T-helper 1 cell treated with Interleukin-12 subunit alpha and Interleukin-12 subunit beta and Interleukin-4 antibody, amounts not matched to agents 30 μg/mL and 1 μg/mL, for 36 hours (primary cell): ENCODE measurements around the gene SOCS2.

Source experiments
- H3K27ac Mint-ChIP-seq: one replicate; pipeline ENCODE4 v1.8.0; 2021; ENCODE audit warnings: mild to moderate bottlenecking, mixed read lengths
- H3K27me3 Mint-ChIP-seq: one replicate; pipeline ENCODE4 v1.8.0; 2021; ENCODE audit warnings: low read depth, mixed read lengths
- H3K36me3 Mint-ChIP-seq: one replicate; pipeline ENCODE4 v1.8.0; 2021; ENCODE audit warnings: low read depth, mixed read lengths
- H3K4me1 Mint-ChIP-seq: one replicate; pipeline ENCODE4 v1.8.0; 2021; ENCODE audit warnings: low read depth, mixed read lengths
- H3K4me3 Mint-ChIP-seq: one replicate; pipeline ENCODE4 v1.8.0; 2021; ENCODE audit warnings: mild to moderate bottlenecking, moderate library complexity, mixed read lengths
- H3K9me3 Mint-ChIP-seq: one replicate; pipeline ENCODE4 v1.8.0; 2021; ENCODE audit warnings: mixed read lengths

Gene SOCS2

DNA sequence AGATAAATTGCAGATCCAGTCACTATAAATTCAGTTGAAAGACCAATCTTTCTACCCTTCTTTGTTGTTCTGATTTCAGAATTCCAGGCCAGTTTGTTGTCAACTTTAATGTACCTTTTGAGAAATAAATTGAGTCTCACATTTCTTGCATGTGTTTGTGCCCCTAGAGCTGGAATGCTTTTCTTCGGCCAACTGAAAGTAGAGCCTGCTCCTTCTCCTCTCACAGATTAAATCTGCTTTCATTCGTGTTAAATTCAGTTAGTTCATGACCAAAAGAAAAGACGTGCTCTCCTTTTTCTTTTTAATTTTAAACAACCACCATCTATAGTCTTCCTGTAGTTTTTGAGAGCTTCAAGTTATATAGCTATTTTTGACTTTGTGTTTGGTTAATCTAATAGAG lies 22.9 kb downstream of the SOCS2 start:
- H3K36me3 Mint-ChIP-seq = no peaks in the 10 kb centered on the region
- H3K9me3 Mint-ChIP-seq = no peaks in the 10 kb centered on the region
- H3K27me3 Mint-ChIP-seq = peaks cover 41% of the 10 kb centered on the region
- H3K27ac Mint-ChIP-seq = no peak overlapping the region
- H3K4me3 Mint-ChIP-seq = no peak overlapping the region
- peaks cover 22% of the 10 kb centered on the region for H3K4me1 Mint-ChIP-seq

DNA sequence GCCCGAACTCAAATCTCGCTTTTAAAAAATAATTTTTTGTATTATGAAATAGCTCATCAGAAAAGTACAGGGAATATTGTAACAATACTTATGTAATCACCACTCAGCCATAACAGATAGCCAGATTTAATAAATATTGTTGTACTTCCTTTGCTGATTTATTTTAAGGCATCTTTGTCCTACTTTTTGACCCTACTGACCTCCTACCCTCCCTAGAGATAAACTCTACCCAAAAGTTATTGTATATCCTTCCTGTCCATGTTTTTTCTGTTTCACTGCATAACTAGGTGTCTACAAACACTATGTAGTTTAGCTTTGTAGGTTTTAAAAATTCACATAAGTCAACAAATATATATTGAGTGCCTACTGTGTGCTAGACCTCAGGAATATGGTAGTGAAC lies 25.1 kb downstream of the SOCS2 start:
- Mint-ChIP-seq H3K4me3 (no peak overlapping the region), H3K27me3 (peaks cover 29% of the 10 kb centered on the region), H3K36me3 (no peaks in the 10 kb centered on the region), H3K9me3 (no peaks in the 10 kb centered on the region), H3K27ac (no peak overlapping the region), H3K4me1 (peaks cover 8% of the 10 kb centered on the region)

DNA sequence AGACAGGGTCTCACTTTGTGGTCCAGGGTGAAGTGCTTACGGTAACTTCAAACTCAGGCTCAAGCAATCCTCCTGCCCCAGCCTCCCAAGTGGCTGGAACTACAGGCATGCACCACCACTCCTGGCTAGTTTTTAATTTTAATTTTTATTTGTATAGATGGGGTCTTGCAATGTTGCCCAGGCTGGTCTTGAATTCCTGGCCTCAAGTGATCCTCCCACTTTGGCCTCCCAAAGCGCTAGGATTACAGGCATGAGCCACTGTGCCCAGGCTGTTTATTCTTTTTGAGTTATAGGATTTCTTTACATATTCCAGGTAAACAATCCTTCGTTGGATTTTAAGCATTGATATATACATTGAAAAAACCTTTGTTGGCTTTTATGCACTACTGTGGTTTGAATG lies 26.7 kb downstream of the SOCS2 start:
- Mint-ChIP-seq H3K4me1 (peaks cover 7% of the 10 kb centered on the region), H3K9me3 (no peaks in the 10 kb centered on the region), H3K36me3 (no peaks in the 10 kb centered on the region), H3K27ac (no peak overlapping the region), H3K27me3 (peaks cover 18% of the 10 kb centered on the region), H3K4me3 (no peak overlapping the region)

DNA sequence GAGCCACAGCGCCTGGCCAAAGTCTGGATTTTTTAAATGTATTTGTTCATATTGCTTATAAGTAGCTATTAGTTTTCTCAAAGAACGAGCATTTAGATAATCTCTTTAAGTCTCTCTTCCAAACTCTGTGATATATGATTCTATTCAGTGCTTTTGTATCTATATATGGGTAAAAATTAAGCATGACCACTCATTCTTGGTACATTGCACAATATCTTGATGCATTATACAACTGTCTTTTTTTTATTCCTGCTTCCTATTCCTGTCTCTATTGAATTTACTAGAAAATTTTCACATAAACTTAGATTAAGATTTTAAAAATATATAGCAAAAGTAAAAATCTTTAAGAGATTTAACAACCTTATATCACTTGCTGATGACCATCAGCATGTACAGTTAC lies 29.1 kb downstream of the SOCS2 start:
- Mint-ChIP-seq H3K27me3 (peaks cover 12% of the 10 kb centered on the region), H3K4me1 (peaks cover 5% of the 10 kb centered on the region), H3K4me3 (no peak overlapping the region), H3K27ac (no peak overlapping the region), H3K9me3 (no peaks in the 10 kb centered on the region), H3K36me3 (no peaks in the 10 kb centered on the region)

DNA sequence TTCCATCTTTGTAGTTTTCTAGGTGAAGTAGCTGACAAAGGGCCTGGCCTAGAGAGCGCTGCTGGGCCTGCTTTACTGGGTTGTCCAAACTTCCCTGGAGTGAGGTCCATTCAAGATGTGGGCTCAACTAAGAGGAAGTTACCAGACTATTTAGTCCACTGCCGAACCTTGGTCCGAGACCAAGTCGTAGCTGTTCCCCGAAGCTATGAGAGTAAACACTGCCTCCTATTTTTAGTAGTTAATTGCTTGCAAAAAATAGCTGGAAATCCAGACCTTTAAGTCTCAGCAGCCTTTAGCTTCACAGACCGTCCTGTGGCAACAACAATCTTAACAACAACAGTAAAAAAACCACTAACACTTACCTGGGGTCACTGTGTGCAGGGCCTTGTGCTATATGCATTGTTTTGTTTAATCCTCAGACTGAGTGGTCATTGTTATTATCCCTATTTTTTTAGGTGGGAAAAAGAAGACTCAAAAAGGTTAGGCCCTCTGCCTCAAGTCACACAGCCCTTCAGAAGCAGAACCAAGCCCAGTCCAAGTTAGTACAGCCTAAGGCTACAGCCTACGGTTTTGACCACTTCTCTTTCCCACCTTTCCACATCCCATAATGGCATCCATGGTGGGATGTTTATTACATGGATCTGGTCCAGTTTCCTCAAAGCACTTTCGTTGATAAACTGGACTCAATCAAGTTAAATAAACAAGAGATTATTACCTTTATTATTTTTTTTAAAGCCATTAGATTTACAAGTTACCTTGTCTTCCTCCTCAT lies 30.6 kb downstream of the SOCS2 start:
- peaks cover 5% of the 10 kb centered on the region for H3K4me1 Mint-ChIP-seq
- no peak overlapping the region for H3K27ac Mint-ChIP-seq
- H3K9me3 Mint-ChIP-seq = no peaks in the 10 kb centered on the region
- no peak overlapping the region for H3K4me3 Mint-ChIP-seq
- no peaks in the 10 kb centered on the region for H3K36me3 Mint-ChIP-seq
- peaks cover 7% of the 10 kb centered on the region for H3K27me3 Mint-ChIP-seq

DNA sequence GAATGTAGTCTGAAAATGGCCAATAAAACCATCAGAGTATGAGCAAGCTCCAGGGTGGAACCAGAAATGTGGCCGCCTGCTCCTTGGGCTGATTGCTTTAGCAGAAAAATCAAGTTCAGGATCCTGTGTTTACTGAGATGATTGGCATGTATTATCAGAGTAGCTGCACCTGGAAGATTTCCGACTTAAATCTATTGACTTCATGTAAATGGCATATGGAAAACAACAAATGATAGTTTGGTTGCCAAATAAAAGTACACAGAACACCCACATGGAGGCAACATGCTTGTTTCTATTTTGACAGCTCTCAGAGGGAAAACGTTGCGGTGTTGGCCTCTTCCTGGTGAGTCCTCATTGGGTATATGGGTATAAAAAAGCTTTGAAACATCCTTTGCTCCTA lies 31.3 kb downstream of the SOCS2 start:
- H3K4me1 Mint-ChIP-seq = peaks cover 5% of the 10 kb centered on the region
- H3K36me3 Mint-ChIP-seq = no peaks in the 10 kb centered on the region
- H3K27me3 Mint-ChIP-seq = peaks cover 4% of the 10 kb centered on the region
- H3K4me3 Mint-ChIP-seq = no peak overlapping the region
- no peaks in the 10 kb centered on the region for H3K9me3 Mint-ChIP-seq
- no peak overlapping the region for H3K27ac Mint-ChIP-seq

DNA sequence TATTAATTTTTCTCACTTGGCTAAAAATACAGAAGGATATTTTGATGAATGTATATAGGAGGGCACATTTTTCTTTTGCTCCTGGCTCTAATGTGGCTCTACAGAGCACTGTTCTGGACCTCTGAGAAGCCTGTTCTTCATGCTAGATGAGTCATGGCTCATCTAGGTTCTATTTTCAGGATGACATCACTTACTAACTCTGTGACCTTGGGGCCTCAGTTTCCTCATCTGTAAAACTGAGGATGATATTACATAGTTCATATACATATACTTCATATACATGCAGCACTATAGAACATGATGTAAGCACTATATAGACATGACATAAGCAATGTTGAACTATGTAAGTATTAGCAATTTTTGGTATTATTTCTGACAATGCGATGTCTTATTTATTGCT lies 35.8 kb downstream of the SOCS2 start:
- Mint-ChIP-seq H3K27me3 (peaks cover 20% of the 10 kb centered on the region), H3K4me1 (peaks cover 7% of the 10 kb centered on the region), H3K36me3 (no peaks in the 10 kb centered on the region), H3K27ac (no peak overlapping the region), H3K4me3 (no peak overlapping the region), H3K9me3 (no peaks in the 10 kb centered on the region)

DNA sequence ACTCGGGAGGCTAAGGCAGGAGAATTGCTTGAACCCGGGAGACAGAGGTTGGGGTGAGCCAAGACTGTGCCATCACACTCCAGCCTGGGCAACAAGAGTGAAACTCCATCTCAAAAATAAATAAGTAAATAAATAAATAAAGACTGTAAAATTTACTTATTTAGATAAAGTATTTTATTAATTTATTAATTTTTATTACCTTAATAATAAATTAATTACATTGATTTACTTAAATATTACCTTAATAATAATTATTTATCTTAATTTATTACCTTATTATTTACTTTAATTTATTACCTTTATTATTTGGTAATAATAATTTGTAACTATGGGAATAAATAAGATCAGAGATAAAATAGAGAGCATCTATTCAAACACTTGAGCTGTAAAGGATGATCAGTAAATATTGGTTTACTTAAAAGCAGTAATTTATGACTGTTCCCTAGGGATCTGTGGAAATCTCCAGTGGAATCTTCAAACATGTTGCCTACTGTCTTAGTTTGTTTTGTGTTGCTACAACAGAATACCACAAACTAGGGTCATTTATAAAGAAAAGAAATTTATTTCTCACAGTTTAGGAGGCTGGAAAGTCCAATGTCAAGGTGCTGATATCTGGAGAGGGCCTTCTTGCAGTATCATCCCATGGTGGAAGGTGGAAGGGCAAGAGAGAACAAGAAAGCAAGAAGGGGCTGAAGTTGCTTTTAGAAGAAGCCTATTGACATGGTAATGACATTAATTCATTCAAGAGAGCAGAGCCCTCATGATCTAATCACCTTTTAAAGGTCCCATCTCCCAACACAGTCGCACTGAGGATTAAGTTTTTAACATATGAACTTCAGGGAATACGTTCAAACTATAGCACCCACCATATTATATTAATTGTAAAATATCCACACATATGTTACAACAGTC lies 37.1 kb downstream of the SOCS2 start:
- H3K36me3 Mint-ChIP-seq = no peaks in the 10 kb centered on the region
- H3K9me3 Mint-ChIP-seq = no peaks in the 10 kb centered on the region
- peaks cover 24% of the 10 kb centered on the region for H3K27me3 Mint-ChIP-seq
- H3K4me1 Mint-ChIP-seq = peaks cover 2% of the 10 kb centered on the region
- H3K27ac Mint-ChIP-seq = no peak overlapping the region
- H3K4me3 Mint-ChIP-seq = no peak overlapping the region

DNA sequence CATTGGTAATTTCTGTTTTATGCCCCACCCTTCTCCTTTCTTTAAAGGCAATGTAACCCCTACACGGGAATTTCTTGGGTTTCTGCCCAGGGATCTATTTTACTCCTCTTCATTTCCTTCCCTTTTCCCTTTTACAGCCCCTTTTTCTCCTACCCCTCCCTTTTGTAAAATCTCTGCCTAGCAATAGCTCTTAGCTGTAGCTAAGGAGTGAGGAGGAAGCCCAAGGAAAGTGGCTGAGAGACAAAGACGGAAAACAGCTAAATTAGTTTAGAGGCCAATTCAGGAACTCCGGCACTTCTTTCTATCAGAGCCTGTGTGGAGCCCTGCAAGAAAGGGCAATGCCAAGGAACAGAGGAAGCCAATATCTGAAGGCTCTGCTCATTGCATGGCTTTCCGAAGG lies 40.3 kb downstream of the SOCS2 start:
- Mint-ChIP-seq H3K9me3 (peaks cover 2% of the 10 kb centered on the region), H3K4me3 (no peak overlapping the region), H3K27me3 (peaks cover 19% of the 10 kb centered on the region), H3K36me3 (no peaks in the 10 kb centered on the region), H3K27ac (no peak overlapping the region), H3K4me1 (peaks cover 2% of the 10 kb centered on the region)

DNA sequence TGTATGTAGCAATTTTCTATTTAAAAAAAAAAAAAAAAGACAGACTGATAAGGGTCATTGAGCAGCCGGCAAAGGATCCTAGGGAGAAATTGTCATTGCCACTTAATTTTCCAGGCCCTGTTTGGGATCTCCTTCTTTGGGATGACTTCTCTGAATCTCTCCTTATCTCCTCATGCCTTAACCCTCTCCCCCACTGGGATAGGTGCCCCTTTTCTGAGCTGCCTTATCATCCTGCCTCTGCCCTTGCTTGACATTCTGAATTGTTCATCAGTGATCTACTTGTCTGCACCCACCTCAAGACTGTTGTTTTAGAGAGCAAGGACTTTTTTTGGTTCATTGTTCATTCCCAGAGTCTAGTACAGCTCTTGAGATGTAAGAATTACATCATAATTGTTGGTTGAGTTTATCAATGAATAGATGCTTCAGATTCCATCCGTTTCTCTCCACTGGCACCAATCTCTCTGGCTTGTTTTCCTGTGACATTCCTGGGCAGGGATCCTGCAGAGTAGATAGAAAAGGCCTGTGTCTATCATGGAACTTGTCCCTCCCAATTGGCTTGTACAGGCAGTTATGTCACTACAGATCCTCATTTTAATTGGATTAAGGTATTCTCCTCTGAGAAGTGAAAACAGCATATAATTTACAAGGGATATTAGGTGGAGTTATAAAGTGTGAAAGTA lies 42.6 kb downstream of the SOCS2 start:
- peaks cover 19% of the 10 kb centered on the region for H3K27me3 Mint-ChIP-seq
- no peak overlapping the region for H3K4me3 Mint-ChIP-seq
- no peaks in the 10 kb centered on the region for H3K36me3 Mint-ChIP-seq
- peaks cover 2% of the 10 kb centered on the region for H3K4me1 Mint-ChIP-seq
- peaks cover 12% of the 10 kb centered on the region for H3K9me3 Mint-ChIP-seq
- no peak overlapping the region for H3K27ac Mint-ChIP-seq

DNA sequence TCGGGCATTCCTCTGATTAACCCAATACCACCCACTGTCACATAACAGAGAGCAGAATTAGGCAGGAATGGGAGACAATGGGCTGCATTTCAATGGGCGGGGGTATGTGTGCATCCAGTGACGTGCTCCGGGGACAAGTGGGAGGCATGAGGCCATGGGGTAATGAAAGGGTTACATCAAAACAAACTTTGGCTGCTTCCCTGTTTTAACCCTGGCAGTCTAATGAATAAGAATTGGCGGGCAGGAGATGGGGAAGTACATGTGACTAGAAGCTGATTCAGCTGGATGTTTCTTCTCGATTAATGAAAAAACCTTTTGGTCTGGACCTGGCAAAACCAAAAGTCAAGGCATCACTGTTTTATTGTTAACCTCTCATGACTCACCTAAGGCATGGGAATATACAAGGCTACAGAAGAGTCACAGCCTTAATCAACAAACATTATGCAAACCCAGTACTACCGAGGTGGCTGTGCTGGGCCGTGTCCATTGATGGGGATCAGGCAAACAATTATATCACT lies 44.2 kb downstream of the SOCS2 start:
- H3K27ac Mint-ChIP-seq = no peak overlapping the region
- H3K27me3 Mint-ChIP-seq = peaks cover 19% of the 10 kb centered on the region
- H3K4me1 Mint-ChIP-seq = peaks cover 2% of the 10 kb centered on the region
- H3K36me3 Mint-ChIP-seq = no peaks in the 10 kb centered on the region
- H3K9me3 Mint-ChIP-seq = peaks cover 12% of the 10 kb centered on the region
- H3K4me3 Mint-ChIP-seq = no peak overlapping the region

DNA sequence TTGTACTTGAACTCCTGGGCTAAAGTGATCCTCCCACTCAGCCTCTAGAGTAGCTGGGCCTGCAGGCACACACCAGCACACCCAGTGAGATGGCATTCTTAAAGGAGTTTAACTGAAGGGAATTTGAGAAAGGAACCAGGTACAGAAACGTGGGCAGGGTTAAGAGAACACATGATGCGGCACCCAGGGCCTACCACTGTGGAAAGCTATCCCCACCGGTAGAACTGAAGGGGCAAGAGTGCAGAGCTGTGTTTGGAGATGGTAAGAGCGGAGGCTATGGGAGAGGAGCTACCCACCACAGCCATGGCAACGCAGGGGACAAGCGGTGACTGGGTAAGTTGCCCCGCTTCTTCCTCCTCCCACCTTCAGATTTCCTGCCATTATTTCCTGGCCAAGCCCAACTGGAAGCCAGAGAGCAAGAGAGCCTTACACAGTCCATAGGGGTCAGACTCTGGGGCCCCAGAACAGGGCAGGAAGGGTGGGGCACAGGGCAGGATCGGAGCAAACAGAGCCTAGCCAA lies 46.5 kb downstream of the SOCS2 start:
- Mint-ChIP-seq H3K4me1 (no peaks in the 10 kb centered on the region), H3K27ac (no peak overlapping the region), H3K9me3 (peaks cover 12% of the 10 kb centered on the region), H3K36me3 (no peaks in the 10 kb centered on the region), H3K4me3 (no peak overlapping the region), H3K27me3 (no peaks in the 10 kb centered on the region)

DNA sequence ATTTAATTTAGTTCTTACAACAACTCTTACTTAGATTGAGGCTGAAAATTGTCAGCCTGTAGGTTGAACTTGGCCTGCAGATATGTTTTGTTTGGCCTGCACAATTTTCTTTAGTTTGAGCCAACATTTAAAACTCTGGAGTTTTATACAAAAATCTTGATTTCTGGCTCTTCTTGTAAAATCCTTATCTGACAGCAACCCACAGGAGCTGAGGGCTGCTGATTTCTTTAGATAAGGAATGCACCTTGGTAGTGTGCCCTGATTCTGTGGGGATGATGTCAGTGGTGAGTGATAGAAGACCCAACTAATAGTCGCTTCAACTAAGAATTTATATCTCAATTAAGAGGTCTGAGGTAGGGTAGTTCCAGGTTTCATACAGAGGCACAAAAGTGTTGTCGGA lies 49.5 kb downstream of the SOCS2 start:
- no peaks in the 10 kb centered on the region for H3K36me3 Mint-ChIP-seq
- peaks cover 12% of the 10 kb centered on the region for H3K9me3 Mint-ChIP-seq
- H3K4me1 Mint-ChIP-seq = no peaks in the 10 kb centered on the region
- no peak overlapping the region for H3K4me3 Mint-ChIP-seq
- no peak overlapping the region for H3K27ac Mint-ChIP-seq
- no peaks in the 10 kb centered on the region for H3K27me3 Mint-ChIP-seq

DNA sequence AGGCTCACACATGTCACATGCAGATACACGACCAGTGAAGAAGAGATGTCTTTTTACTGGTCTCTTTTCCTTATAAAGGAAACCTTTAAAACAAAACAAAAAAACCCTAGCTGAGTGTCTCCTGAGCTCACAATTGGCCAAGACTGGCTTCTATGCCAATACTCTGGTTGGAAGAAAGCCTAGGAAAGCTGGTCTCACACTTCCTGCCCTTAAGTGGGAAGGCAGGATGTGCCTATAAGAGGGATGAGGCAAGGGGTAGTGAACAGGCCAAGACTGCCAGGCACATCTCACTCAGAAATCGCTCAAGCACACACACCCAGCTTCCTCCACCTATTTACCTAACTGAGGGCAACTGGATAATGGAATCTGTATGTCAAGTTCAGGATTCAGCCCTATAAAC lies 50.0 kb downstream of the SOCS2 start:
- no peak overlapping the region for H3K27ac Mint-ChIP-seq
- H3K4me1 Mint-ChIP-seq = no peaks in the 10 kb centered on the region
- no peaks in the 10 kb centered on the region for H3K27me3 Mint-ChIP-seq
- no peaks in the 10 kb centered on the region for H3K36me3 Mint-ChIP-seq
- H3K9me3 Mint-ChIP-seq = peaks cover 12% of the 10 kb centered on the region
- no peak overlapping the region for H3K4me3 Mint-ChIP-seq
